ENCODE measurements around the gene COL17A1.

COL17A1 gene

GRCh38 chr10:104090611-104091010, 4.9 kb upstream of the COL17A1 start:
- Histone ChIP-seq H3K9ac (ENCODE audit: low read length) (no peak overlapping the region), H3K4me3 (ENCODE audit: low read length) (no peak overlapping the region), H3K36me3 (ENCODE audit: control insufficient read depth, insufficient read depth, low read length) (no peaks in the 10 kb centered on the region), H3K27me3 (ENCODE audit: control insufficient read depth, insufficient read depth, low read length) (no peaks in the 10 kb centered on the region), H3K9me3 (ENCODE audit: control insufficient read depth, low read length) (no peaks in the 10 kb centered on the region), H3K4me1 (ENCODE audit: control insufficient read depth, insufficient read depth, low read length) (peaks cover 8% of the 10 kb centered on the region)

- Histone ChIP-seq H3K9ac (ENCODE audit: low read length) (no peak overlapping the region), H3K4me3 (ENCODE audit: low read length) (no peak overlapping the region), H3K36me3 (ENCODE audit: control insufficient read depth, insufficient read depth, low read length) (no peaks in the 10 kb centered on the region), H3K9me3 (ENCODE audit: control insufficient read depth, low read length) (no peaks in the 10 kb centered on the region), H3K4me1 (ENCODE audit: control insufficient read depth, insufficient read depth, low read length) (peaks cover 9% of the 10 kb centered on the region), H3K27me3 (ENCODE audit: control insufficient read depth, insufficient read depth, low read length) (no peaks in the 10 kb centered on the region)
These were observed 3.9 kb upstream of the COL17A1 start for GRCh38 chr10:104089621-104090020.

DNA sequence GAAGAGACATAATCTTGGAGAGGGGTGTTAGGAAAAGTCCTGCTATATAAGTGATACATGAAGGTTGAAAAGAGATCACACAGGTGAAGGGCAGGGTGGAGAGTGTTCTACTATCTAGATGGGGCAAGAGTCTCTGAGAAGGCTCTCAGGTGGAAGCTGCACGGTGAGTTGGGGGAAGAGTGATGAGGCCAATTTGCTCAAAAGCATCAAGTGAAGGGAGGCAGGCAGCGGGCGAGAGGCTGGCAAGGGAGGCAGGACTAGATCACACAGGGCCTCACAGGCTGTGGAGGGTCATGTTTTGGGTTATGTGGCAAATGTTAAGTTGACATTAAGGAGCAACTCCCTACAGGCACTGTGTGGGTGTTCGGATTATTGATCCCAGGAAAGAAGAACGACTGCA, 2.6 kb upstream of the COL17A1 start:
- Histone ChIP-seq H3K9ac (ENCODE audit: low read length) (no peak overlapping the region), H3K36me3 (ENCODE audit: control insufficient read depth, insufficient read depth, low read length) (no peaks in the 10 kb centered on the region), H3K4me3 (ENCODE audit: low read length) (no peak overlapping the region), H3K27me3 (ENCODE audit: control insufficient read depth, insufficient read depth, low read length) (no peaks in the 10 kb centered on the region), H3K4me1 (ENCODE audit: control insufficient read depth, insufficient read depth, low read length) (peaks cover 9% of the 10 kb centered on the region), H3K9me3 (ENCODE audit: control insufficient read depth, low read length) (no peaks in the 10 kb centered on the region)

DNA sequence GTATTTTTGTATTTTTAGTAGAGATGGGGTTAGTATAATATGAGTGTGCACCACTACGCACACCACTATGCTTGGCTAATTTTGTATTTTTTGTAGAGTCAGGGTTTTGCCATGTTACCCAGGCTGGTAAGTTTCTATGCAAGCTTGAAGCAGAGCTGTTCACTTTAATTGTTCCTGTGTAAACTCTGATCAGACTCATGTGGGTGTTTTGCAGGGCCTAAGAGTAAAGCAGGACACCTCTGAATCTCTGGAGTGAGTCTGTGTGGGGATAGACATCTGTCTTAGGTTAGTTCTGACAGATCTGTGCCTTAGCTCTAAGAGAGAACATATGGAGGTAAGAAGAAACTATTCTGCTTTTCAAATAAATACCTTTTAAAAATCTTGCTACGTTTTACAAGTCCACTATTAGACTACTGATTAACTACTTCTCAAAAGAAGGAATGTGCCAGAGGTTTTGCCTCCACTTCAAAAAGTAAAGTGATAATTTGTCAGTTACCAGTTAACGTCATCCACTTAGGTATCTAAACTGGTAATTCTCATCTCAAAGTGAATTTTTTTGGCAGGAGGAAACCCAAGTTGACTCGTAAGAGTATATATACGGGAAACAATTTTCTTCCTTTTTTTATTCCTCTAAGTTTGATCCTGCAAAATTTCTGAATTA, 1.1 kb downstream of the COL17A1 start:
- peaks cover 9% of the 10 kb centered on the region for H3K4me1 ChIP-seq (ENCODE audit: control insufficient read depth, insufficient read depth, low read length)
- H3K27me3 ChIP-seq (ENCODE audit: control insufficient read depth, insufficient read depth, low read length): no peaks in the 10 kb centered on the region
- peak overlapping the region; percentile 29 for H3K4me3 ChIP-seq (ENCODE audit: low read length)
- H3K9me3 ChIP-seq (ENCODE audit: control insufficient read depth, low read length): no peaks in the 10 kb centered on the region
- no peaks in the 10 kb centered on the region for H3K36me3 ChIP-seq (ENCODE audit: control insufficient read depth, insufficient read depth, low read length)
- peak overlapping the region; percentile 66 for H3K9ac ChIP-seq (ENCODE audit: low read length)

GRCh38 chr10:104081998-104082397, 3.7 kb downstream of the COL17A1 start:
- H3K27me3 ChIP-seq (ENCODE audit: control insufficient read depth, insufficient read depth, low read length): no peaks in the 10 kb centered on the region
- no peaks in the 10 kb centered on the region for H3K9me3 ChIP-seq (ENCODE audit: control insufficient read depth, low read length)
- no peak overlapping the region for H3K4me3 ChIP-seq (ENCODE audit: low read length)
- H3K4me1 ChIP-seq (ENCODE audit: control insufficient read depth, insufficient read depth, low read length): peaks cover 14% of the 10 kb centered on the region
- no peak overlapping the region for H3K9ac ChIP-seq (ENCODE audit: low read length)
- no peaks in the 10 kb centered on the region for H3K36me3 ChIP-seq (ENCODE audit: control insufficient read depth, insufficient read depth, low read length)

DNA sequence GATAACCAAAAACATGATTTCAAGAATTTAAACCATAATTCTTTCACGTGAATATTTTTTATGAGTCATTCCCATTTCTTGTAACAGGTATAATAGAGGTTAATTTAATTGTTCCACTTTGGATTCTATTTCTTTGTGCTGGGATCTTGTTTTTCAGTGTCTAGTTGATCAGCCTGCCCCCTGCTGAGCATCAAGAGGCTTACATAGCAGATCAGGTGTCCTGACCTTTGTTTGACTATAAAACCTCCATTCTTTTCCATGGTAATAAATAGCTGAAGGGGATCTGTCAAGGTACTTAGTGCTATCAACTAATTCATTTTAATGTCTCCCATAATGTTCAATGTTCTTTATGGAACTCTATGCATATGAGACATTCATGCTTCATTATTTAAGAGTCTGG, 4.9 kb downstream of the COL17A1 start:
- Histone ChIP-seq H3K27me3 (ENCODE audit: control insufficient read depth, insufficient read depth, low read length) (no peaks in the 10 kb centered on the region), H3K9me3 (ENCODE audit: control insufficient read depth, low read length) (no peaks in the 10 kb centered on the region), H3K4me3 (ENCODE audit: low read length) (no peak overlapping the region), H3K9ac (ENCODE audit: low read length) (no peak overlapping the region), H3K4me1 (ENCODE audit: control insufficient read depth, insufficient read depth, low read length) (peaks cover 15% of the 10 kb centered on the region), H3K36me3 (ENCODE audit: control insufficient read depth, insufficient read depth, low read length) (peaks cover 7% of the 10 kb centered on the region)

DNA sequence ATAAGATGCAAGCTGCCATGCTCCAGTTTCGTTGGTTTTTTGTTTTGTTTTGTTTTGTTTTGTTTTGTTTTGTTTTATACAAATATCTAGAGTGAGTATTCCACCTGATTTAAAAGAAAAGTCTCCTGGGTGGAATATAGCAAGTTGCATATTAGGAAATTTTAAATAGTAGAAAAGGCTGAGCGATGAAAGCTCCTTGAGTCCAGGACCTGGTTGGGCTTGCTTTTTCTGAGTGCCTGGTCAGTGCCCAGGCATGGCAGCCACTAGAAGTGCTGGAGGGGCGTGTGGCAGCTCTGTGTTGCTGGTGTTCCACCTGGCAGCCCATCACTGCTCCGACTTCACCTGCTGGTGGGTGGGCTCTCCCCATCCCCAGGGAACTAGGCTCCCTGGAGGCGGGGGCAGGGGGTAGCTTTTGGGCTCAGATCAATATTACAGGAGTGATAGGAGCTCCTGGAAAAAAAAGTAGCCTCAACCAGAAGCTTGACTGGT, 8.0 kb downstream of the COL17A1 start:
- no peak overlapping the region for H3K9ac ChIP-seq (ENCODE audit: low read length)
- peaks cover 7% of the 10 kb centered on the region for H3K36me3 ChIP-seq (ENCODE audit: control insufficient read depth, insufficient read depth, low read length)
- no peaks in the 10 kb centered on the region for H3K27me3 ChIP-seq (ENCODE audit: control insufficient read depth, insufficient read depth, low read length)
- peaks cover 12% of the 10 kb centered on the region for H3K4me1 ChIP-seq (ENCODE audit: control insufficient read depth, insufficient read depth, low read length)
- no peak overlapping the region for H3K4me3 ChIP-seq (ENCODE audit: low read length)
- H3K9me3 ChIP-seq (ENCODE audit: control insufficient read depth, low read length): no peaks in the 10 kb centered on the region

DNA sequence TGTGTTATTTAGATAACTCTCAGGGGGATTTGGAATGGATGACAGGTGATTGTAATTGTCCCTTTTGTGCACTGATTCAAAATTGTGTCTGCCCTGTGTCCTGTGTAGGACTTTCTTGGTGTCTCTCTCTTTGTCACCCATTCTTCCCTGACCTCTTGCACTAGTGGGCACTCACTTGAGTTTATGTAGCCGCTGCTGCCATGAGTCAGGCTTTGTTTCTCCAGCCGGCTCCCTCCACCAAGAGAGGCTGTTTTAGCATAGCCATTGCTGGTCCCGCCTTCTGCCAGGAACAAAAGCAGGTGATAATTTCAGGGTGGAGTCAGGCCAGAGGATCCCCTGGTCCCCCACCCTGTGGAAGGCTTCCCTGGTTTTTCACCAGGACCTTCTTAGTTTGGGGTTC, 8.4 kb downstream of the COL17A1 start:
- peaks cover 7% of the 10 kb centered on the region for H3K36me3 ChIP-seq (ENCODE audit: control insufficient read depth, insufficient read depth, low read length)
- H3K9ac ChIP-seq (ENCODE audit: low read length): no peak overlapping the region
- no peaks in the 10 kb centered on the region for H3K27me3 ChIP-seq (ENCODE audit: control insufficient read depth, insufficient read depth, low read length)
- no peaks in the 10 kb centered on the region for H3K9me3 ChIP-seq (ENCODE audit: control insufficient read depth, low read length)
- no peak overlapping the region for H3K4me3 ChIP-seq (ENCODE audit: low read length)
- peaks cover 12% of the 10 kb centered on the region for H3K4me1 ChIP-seq (ENCODE audit: control insufficient read depth, insufficient read depth, low read length)

- Histone ChIP-seq H3K4me3 (ENCODE audit: low read length) (no peak overlapping the region), H3K27me3 (ENCODE audit: control insufficient read depth, insufficient read depth, low read length) (no peaks in the 10 kb centered on the region), H3K4me1 (ENCODE audit: control insufficient read depth, insufficient read depth, low read length) (peaks cover 12% of the 10 kb centered on the region), H3K9me3 (ENCODE audit: control insufficient read depth, low read length) (no peaks in the 10 kb centered on the region), H3K36me3 (ENCODE audit: control insufficient read depth, insufficient read depth, low read length) (peaks cover 7% of the 10 kb centered on the region), H3K9ac (ENCODE audit: low read length) (no peak overlapping the region)
These were observed 8.9 kb downstream of the COL17A1 start for GRCh38 chr10:104076743-104077160.

DNA sequence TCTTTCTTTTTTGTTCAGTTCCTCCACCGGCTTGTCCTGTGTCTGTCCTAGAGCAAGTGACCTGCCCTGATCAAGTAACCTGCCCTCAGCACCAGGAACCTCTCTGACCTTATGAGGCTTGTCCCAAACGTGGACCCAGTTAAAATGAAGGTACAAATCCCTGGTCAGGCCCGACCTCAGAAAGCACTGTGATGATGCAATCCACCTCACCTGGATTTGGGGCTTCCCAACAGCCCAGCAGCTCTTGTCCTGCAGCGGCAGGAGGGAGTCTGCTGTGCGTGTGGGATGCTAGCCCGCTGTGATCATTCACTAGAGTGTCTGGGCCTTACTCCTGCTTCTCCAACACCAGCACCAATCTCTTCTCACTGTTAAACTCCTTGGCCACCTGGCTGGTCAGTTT, 11.2 kb downstream of the COL17A1 start:
- Histone ChIP-seq H3K9ac (ENCODE audit: low read length) (no peak overlapping the region), H3K4me3 (ENCODE audit: low read length) (no peak overlapping the region), H3K36me3 (ENCODE audit: control insufficient read depth, insufficient read depth, low read length) (peaks cover 7% of the 10 kb centered on the region), H3K9me3 (ENCODE audit: control insufficient read depth, low read length) (no peaks in the 10 kb centered on the region), H3K27me3 (ENCODE audit: control insufficient read depth, insufficient read depth, low read length) (no peaks in the 10 kb centered on the region), H3K4me1 (ENCODE audit: control insufficient read depth, insufficient read depth, low read length) (peaks cover 25% of the 10 kb centered on the region)

DNA sequence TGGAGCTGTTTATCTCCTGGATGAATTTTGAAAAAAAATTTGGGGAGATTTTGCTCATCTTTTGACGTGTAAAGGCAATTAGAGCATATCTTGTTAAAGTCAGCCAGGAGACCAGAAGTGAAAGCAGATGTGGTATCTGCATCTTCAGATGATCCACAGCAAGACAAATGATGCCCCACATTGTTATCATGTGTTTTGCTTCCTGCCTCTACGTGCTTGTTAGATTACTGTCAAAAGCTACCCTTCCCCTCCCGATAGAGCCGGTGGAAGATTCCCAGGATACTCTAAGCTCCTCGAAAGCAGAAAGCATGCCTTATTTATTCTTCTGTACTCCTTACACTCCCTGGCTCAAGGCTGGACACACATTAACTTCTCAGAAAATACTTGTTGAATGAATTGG, 12.9 kb downstream of the COL17A1 start:
- H3K9me3 ChIP-seq (ENCODE audit: control insufficient read depth, low read length): no peaks in the 10 kb centered on the region
- no peak overlapping the region for H3K4me3 ChIP-seq (ENCODE audit: low read length)
- no peaks in the 10 kb centered on the region for H3K27me3 ChIP-seq (ENCODE audit: control insufficient read depth, insufficient read depth, low read length)
- H3K9ac ChIP-seq (ENCODE audit: low read length): no peak overlapping the region
- H3K4me1 ChIP-seq (ENCODE audit: control insufficient read depth, insufficient read depth, low read length): peaks cover 37% of the 10 kb centered on the region
- H3K36me3 ChIP-seq (ENCODE audit: control insufficient read depth, insufficient read depth, low read length): peaks cover 7% of the 10 kb centered on the region

DNA sequence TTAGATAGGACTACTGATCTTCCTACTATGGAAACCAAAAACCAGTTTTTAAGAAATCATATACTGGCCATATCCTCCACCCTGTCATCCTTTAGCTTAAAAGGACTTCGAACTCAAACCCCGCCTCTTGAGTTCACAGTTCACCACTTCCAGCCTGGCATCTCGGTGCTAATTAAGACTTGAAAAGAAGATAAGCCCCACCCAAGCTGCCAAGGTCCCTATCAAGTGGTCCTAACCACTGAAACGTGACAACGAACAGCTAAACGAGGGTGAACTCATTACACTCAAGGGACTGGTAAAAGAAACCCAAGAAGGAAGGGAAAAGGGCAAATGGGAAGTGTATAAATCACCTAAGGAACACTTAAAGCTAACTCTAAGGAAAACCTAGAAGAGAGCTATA, 16.1 kb downstream of the COL17A1 start:
- no peaks in the 10 kb centered on the region for H3K27me3 ChIP-seq (ENCODE audit: control insufficient read depth, insufficient read depth, low read length)
- H3K9me3 ChIP-seq (ENCODE audit: control insufficient read depth, low read length): no peaks in the 10 kb centered on the region
- H3K4me1 ChIP-seq (ENCODE audit: control insufficient read depth, insufficient read depth, low read length): peaks cover 25% of the 10 kb centered on the region
- no peak overlapping the region for H3K4me3 ChIP-seq (ENCODE audit: low read length)
- no peaks in the 10 kb centered on the region for H3K36me3 ChIP-seq (ENCODE audit: control insufficient read depth, insufficient read depth, low read length)
- no peak overlapping the region for H3K9ac ChIP-seq (ENCODE audit: low read length)

DNA sequence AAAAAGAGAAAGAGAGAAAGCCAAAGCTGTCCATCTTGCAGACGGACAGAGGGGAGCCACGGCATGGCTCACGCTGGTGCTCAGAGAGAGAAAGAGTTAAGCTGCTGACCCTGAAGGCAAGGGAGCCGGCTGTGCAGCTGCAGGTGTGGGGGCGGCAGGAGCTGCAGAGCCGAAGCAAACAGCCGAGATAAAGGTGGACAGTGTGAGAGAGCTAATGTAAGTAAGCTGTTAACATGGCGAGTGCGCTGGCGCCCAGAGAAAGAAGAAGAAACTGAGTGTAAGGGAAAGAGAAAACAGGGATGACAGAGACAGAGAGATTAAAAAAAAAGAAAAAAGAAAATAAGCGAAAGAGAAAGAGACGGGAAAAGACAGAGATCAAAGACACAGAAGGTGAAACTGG, 18.2 kb downstream of the COL17A1 start:
- no peak overlapping the region for H3K9ac ChIP-seq (ENCODE audit: low read length)
- no peak overlapping the region for H3K4me3 ChIP-seq (ENCODE audit: low read length)
- H3K36me3 ChIP-seq (ENCODE audit: control insufficient read depth, insufficient read depth, low read length): no peaks in the 10 kb centered on the region
- no peaks in the 10 kb centered on the region for H3K9me3 ChIP-seq (ENCODE audit: control insufficient read depth, low read length)
- no peaks in the 10 kb centered on the region for H3K27me3 ChIP-seq (ENCODE audit: control insufficient read depth, insufficient read depth, low read length)
- peaks cover 25% of the 10 kb centered on the region for H3K4me1 ChIP-seq (ENCODE audit: control insufficient read depth, insufficient read depth, low read length)

All from mucosa of stomach (tissue), 1 donor.